Measurements from ENCODE around the gene XYLB.

The XYLB gene

DNA sequence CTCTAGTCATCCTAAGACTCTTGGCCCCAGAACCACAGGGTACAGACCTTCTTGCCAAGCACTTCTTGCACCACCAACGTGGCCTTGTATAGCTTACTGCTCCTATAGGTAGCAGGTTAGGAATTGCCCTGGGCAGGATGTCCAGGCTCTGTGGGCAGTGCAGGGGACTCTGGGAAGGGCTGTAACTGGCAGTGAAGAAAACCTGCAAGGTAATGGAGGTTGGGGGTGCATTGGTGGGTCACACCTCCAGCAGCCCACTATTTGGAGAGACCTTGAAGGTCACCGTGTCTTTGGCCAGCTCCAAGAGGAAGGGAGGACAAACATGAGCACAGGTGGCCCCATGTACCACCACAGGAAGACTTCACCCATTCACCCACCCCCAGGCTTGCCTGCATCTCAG, 21.3 kb upstream of the XYLB start:
- DNase-seq = no peak

DNA sequence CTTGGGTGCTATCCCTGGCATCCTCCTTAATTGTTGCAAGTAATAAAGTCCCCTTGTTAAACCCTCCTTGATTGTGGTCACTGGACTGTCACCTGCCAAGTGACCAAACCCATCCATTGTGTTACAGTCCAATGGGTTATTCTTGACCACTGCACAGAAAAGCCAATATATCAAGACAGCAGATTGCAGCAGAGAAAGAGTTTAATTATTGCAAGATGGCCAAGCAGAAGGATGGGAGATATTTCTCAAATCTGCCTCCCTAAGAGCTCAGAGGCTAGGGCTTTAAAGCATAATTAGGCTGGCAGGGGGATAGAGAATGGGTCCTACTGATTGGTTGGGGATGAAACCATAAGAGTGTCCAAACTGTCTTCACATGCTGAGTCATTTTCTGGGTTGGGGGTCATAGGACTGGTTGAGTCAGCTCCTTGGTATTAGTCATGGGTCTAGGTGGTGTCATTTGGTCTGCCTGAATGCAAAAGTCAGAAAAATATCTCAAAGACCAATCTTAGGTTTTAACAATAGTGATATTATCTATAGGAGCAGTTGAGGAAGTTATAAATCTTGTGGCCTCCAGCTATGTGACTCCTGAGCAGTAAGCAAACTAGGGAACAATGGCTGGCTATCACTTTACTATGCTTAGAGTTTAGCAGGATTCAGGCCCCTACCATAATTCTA, 19.1 kb upstream of the XYLB start:
- no peak for DNase-seq

DNA sequence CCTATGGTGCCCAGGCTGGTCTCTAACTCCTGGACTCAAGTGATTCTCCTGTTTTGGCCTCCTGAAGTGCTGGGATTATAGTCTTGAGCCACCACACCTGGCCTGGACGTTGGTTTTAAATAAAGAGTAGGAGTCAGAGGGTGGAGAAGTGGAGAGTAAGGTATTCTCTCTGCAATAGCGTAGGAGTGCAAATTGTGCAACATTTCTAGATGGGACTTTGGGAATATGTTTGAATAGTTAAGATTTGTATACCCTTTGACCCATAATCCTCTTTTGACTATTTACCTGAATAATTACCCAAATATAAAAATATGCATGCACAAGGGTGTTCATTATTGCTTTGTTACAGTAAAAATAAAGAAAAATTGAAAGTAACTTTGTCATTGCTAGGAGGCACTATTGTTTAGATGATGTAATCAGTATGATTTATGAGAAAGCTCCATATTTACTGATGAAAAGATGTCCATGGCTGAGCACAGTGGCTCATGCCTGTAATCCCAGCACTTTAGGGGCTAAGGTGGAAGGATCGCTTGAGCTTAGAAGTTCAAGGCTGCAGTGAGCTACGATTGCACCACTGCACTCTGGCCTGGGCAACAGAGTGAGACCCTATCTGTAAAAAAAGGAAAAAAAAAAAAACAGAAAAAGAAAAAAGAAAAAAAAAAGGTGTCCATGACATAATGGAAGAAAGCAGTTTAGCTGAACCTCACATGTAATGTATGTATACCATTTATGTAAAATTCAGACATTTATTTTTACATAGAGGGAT, 15.1 kb upstream of the XYLB start:
- DNase-seq = no peak

DNA sequence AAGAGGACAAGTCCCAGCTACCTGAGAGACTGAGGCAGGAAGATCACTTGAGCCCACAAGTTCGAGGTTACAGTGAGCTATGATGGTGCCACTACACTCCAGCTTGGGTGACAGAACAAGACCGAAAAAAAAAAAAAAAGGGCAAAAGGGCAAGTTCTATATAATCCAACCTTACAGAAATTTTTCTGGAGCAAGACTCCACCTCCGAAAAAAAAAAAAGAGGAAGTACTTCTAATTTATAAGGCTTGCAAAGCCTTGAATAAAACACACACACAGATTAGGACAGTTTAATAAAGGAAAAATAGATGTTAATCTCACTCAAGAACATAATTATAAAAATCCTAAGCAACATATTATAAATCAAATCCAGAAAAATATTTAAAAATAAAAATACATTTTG, 14.4 kb upstream of the XYLB start:
- no peak for DNase-seq

DNA sequence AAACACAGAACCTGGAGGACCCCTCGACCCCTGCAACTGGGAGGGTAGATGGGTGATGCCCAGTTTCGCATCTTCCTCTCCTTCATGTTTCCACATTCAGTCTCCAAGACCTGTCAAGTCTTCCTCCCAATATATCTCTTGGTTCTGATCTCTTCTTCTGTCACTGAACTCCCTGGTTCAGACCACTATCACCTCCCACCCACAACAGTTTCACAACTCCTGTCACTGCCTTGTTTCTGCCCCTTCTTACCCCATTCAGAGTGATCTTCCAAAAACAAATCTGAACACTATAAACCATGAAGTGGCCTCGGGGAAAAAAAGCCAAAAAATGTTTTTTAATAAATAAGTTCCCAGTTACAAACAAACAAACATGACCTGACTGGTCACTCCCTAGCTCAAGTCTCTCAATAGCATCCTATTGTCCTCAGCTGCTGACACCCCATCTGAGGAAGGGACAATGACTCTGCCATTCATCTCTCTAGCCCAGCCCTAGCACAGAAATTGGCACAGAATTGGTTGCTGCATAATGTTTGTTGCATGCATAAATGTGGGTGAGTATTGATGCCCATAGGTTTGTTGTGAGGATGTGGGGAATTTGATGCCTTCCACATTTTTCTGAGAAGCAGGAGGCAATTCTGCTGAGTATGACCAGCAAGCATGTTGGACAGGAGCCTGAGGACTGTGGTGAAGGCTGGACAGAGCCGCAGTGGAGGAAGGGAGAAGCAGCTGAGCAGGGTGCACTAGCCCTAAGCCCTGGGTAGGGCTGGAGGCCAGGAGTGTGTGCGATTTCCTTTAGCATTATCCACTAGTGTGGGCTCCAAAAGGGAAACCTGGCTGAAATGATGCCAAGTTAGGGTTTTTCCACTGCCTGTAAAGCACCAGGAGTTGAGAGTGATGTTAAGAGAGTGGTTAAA, 12.2 kb upstream of the XYLB start:
- DNase-seq = no peak

DNA sequence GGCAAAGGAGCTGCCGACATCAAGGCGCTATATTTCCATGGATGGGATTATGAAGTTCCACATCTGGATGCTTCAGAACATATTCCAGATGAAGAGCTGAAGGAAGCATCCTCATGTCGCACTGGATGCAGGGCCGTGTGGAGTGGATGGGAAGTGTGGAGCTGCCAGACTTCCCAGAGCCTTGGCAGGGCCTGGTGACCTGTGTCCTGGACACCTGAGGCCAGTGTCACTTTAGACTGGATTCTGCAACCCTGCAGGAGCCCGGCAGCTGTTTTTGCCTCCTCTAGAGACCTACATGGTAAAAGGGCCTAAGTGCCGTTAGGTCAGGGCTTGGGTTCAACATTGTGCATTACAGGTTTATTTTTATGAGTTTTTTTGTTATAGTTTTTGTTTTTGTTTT, 11.3 kb upstream of the XYLB start:
- no peak for DNase-seq

DNA sequence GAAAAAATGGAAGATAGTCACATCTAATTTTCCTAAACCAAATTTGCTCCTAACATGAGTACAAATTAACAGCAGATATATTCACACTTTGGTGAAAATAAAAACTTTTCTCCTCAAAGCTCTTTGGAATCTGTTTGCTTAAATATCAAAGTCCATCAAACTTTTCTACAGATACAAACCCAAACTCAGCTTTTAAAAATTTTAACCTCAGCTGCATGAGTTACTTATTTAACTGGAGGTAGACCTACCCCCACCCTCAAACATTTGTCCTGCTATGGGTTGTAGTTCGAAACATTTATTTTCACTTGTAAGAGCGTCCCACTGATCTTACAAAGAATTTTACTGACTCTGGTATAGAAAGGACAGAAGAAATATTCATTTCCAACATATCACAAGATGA, 8.9 kb upstream of the XYLB start:
- no peak for DNase-seq

DNA sequence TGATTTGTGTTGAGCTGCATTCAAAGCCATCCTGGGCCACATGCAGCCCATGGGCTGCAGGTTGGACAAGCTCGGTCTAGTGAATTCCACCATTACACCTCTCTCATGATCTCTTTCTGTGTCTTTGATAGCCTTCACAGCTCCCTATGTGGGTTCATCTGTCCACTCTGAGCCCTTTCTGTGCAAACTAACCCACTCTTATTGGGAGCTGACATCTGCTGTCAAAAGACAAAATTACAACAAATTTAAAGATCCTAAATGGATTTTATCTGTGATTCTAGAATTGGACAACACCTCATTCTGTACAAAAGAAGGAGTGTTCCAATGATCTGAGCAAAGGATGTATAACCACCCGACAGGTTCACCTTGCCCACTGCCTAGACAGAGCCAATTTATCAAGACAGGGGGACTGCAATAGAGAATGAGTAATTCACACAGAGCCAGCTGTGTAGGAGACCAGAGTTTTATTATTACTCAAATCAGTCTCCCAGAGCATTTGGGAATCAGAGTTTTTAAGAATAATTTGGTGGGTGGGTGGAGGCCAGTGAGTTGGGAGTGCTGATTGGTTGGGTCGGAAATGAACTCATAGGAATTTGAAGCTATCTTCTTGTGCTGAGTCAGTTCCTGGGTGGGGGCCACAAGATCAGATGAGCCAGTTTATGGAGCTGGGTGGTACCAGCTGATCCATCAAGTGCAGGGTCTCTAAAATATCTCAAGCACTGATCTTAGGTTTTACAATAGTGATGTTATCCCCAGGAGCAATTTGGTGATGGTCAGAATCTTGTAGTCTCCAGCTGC, 2.6 kb upstream of the XYLB start:
- no peak for DNase-seq

DNA sequence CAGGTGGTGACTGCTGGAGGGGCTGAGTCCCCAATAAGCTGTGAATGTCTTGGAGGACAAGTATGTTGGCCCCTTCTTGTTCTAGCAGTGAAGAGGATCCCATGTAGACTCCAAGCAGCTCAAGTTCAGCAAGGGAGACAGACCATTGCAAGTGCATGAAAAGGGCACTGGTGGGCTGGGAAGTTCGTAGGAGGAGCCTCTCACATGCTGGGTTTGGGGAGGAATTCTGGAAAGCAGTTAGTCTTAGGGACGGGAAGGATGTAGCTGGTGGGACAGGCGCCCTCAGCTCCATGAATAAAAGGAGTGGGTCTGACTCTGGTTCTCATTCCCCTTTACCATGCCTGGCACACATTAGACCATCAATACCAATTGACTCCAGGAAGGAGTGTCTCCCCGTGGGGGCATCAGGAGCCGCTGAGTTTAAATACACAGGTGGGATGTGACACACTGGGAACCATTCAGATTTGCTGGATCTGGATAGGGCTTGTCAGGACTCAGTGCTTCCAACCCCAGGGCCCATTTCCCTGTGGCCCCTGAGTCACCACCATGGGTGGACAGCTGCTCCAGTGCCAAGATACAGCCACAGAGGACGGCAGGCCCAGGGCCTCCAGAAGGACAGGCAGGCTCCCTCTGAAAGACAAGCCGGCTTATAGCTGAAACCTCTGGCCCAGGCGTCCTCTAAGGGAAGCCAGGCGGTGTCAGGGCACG, 552 bp upstream of the XYLB start:
- DNase-seq = no peak

DNA sequence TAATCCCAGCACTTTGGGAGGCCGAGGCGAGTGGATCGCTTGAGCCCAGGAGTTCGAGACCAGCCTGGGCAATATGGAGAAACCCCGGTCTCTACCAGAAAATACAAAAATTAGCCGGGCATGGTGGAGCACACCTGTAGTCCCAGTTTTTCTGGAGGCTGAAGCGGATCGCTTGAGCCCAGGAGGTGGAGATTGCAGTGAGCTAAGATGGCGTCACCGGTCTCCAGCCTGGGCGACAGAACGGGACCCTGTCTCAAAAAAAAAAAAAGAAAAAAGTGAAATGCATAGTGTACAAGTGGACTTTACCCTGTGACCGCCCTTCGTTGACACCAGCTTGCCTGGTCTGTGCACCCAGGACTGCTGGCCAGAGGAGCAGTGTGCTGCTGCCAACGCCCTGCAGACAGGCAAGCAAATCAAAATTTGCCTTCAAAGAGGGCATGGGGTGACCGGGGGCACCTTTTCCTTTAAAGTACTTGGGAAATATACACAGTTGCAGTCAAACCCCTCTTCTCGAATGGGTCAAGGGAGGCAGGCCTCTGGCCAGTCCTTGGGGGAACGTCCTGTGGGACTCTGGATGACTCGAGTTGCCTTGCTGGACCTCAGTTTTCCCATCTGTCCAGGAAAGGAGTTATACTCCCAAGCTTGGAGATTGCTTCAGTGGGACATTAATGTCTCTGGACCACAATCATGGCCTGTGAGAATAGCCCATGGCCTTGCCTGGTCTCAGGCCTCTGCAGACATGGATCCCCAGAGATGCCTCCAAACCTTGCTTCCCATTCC, 1.0 kb downstream of the XYLB start:
- no peak for DNase-seq

DNA sequence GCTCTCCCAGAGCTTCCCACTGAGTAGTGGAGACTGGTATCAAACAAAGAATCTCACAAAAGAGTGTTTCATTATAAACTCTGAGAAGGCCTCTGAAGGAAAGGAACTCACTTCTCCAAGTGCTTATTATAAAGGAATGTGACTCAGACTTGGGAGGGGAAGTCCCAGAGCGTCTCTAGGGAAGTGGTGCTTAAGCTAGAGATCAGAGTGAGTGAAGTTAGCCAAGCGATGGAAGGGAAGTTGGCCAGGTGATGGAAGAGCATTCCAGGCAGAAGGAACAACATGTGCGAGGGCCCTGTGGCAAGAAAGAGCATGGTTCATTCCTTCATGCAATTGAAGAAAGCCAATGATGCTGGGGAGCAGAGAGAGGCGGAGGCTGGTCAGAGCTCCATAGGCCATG, 2.3 kb downstream of the XYLB start:
- DNase-seq = no peak

DNA sequence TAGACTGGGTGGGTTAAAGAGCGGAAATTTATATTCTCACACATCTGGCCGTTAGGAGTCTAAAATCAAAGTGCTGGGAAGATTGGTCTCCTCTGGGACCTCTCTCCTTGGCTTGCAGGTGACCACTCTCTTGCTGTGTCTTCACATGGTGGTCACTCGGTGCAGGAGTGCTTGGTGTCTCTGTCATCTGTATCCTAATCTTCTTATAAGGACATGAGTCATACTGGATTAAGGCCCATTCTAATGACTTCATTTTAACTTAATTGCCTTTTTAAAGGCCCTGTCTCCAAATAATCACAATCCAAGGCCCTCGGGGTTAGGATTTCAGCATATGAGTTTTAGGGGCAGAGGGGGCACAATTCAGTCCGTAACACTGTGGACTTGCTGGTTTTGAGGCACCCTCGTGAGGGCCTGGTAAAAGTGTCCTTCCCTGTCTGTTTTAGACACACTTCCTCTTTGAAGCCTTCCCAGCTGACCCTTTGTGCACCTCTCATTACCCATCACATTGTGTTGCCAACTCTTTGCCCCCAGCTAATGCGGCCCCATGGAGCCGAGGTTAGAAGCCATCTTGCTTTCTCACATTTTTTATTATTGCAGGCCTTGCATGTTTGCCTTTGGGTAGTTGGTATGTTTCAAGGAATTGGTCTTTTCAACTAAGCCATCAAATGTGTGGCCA, 3.2 kb downstream of the XYLB start:
- no peak for DNase-seq

DNA sequence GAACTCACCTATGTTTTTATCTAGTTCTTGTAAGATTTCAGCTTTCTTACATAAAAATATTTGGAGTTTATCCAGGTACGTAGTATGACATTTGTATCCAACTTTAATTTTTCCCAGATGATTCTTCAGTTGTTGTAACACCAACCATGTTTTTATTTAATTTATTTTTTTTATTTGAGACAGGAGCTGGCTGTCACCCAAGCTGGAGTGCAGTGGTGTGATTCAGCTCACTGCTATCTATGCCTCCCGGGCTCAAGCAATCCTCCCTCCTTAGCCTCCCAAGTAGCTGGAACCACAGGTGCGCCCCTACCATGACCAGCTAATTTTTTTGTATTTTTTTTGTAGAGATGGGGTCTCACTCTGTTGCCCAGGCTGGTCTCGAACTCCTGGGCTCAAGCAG, 6.6 kb downstream of the XYLB start:
- no peak for DNase-seq

DNA sequence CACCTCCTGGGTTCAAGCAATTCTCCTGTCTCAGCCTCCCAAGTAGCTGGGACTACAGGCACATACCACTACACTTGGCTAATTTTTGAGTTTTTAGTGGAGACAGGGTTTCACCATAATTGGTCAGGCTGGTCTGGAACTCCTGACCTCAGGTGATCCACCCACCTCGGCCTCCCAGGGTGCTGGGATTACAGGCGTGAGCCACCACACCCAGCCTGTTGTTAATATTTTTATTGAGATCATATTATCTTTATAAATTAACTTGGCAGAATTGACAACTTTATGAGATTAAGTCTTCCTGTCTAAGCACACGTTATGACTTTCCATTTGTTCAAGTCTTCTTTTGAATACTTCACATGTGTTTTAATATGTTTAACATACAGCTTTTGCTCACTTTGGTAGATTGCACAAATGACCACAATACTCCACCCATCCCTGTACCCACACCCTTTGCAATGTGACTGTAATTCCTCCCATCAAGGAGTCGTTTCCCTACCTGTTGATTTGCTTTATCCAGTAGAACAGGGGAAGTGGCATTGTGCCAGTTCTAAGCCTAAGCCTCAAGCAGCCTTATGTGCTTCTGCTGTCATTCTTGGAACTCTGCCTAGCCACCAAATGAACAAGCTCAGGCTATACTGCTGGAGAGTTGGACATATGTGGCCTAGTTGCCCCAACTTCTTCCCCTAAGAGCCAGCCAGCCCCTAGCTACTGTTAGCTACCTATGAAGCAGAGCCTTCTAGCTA, 8.2 kb downstream of the XYLB start:
- peak; percentile 20 for DNase-seq

DNA sequence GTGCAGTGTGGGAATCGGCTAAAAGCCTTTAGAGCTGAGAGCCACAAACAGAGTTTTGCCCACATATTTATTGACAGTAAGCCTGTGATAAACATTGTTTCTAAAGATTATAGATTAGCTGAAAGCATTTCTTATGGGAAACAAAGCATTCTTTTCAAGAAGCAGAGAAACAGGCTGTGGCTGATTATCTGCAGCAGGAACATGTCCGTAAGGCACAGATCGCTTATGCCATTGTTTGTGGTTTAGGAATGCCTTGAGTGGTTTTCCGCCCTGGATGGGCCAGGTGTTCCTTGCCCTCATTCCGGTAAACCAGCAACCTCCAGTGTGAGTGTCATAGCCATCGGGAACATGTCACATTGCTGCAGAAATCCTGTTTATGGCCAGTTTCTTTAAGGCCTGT, 12.5 kb downstream of the XYLB start:
- DNase-seq = no peak

DNA sequence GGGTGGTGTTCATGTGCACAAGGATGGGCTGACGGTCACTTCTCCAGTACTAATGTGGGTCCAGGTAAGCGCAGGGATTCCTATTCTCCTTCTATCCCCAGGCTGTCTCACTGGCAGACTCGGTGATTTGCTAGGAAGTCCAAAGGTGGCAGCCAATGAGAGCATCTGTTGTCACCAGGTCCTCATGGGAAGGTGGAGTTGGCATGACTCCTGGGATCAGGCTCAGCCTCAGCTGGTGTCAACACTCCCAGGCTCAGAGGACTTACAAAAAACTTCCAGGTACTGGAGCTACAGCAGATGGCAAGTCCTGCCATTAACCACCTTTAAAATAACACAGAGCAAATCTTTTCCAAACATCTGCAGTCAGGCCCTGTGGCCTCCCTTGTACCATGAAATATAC, 13.8 kb downstream of the XYLB start:
- DNase-seq = peak; percentile 54

DNA sequence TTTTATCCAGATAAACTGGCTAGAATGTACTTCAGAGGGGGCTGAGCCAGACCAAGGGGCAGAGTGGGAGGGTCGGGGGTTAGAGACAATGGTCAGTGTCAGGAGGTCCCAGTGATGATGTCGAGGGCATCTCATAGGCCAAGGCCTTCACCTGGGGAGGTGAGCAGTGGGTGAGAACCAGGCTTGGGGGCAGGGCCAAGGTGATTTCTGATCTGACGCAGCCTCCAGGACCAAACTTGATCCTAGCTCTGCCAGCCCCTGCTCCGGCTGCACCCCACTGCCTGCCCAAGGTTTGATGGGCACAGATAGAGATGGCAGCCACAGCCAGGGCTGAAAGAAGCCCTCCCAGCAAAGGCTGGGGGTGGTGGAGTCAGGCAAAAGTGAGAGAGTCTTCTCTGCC, 14.9 kb downstream of the XYLB start:
- DNase-seq = no peak

DNA sequence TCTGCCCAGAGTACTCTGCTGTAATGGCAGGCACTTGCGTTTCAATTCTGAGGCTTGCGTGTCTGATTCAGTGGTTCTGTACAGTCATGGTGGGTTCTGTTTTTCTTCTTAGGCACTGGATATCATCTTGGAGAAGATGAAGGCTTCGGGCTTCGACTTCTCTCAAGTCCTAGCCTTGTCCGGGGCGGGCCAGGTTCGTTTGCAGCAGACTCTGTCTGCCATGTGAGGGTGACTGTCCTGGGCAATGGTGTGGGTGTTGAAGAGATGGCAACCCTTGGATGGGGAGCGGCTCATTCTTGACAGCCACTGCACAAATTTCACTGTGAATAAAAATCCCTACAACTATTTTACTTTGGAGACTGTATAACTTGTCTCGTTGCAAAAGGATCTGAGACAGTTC, 16.2 kb downstream of the XYLB start:
- no peak for DNase-seq

DNA sequence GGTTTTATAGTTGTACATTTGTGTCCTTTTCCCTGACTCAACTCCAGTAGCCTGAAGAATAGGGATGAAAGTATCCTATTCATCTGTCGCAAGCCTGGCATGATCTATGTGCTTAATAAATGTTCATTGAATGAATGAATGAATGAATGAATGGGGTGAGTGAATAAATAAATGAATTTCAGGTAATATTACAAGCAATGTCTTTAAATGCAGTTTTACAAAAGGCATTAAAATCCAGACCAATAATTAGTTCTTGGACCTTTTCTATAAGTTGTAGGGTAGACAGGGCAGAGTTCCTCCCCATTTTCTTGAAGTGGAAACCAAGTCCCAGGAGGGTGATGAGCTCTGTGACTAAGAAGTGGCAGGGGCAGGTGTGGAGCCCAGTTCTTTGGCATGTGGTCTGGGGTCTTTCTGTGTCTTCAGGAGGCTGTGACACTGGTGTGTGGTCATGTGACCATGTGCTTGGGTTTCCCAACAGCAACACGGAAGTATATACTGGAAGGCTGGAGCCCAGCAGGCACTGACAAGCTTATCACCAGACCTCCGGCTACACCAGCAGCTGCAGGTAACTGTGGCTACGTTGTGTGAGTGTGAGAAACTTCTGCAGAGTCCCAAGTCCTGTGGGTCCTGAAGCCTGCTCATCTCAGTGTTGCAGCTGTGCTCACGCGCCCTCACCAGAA, 18.3 kb downstream of the XYLB start:
- DNase-seq = no peak

Data from NCI-H2171 (cell line).